NCI-H1436 treated with DMSO at 0.1 percent for 48 hours (cell line): ENCODE results near the gene GNB1.
"Not testable (repeated sequence)": the region's sequence is repeated elsewhere in the genome, so short reads cannot be mapped to it uniquely, and the experiment has no call there.

Experiments
- DNase-seq: peaks from one replicate; lab custom pipeline; 2025; lab: John Stamatoyannopoulos, UW

The GNB1 gene

DNA sequence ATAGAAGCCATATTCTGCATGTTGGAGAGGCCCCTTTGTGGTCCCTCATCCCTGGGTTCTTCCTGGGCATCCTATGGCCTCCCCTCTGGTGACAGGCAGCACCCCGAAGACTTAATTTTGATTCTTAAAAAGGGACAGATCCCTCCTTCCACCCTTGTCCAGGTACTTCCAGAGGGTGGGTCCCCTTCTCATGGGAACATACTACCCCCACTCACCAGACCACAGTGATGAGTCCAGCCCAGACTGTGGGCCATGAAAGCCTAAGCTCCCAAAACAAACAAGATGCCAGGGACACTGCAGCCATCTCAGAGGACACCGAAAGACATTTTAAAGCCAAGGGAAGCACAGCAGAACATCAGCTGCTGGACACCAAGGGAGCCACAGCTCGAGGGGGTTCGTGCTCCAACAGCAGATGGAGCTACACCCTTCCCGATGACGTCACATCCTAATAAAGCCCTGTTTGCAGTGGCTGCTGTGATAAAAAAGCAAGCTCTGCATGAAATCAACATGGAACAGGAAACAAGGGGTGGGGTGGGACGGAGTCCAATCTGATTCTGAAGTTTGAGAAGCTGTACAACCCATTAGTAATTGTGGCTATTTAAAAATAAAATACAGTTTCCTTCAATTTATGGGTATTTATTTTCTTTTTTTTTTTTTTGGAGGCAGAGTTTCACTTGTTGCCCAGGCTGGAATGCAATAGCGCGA lies 32.4 kb downstream of the GNB1 start:
- DNase-seq = no peak

DNA sequence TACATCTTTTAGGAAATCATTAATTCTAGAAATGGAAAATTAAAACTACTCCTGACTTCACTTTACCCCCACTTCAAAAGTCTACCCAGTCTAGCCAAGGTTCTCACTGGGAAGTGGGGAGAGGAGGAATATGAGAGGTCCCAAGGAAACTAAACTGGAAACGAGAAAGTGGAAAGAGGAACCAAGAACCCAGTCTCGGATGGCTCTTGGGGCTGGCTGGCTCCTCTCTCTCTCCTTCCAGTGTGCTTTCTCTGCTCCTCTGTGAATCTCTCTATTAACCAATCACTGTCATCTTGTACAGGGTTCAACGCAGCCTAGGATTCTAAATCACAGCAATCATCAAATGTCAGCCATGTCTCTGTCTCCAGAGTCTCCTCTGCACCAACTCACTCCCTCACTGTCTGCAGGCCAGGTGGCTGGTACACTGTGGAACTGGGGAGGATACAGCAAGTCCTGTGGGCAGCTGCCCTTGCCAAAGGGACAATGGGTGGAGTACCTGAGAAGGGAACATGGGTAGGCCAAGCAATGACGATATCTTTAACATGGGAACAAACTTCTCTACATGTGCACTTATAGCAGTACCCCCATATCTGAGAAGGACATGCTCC lies 33.7 kb downstream of the GNB1 start:
- no peak for DNase-seq

DNA sequence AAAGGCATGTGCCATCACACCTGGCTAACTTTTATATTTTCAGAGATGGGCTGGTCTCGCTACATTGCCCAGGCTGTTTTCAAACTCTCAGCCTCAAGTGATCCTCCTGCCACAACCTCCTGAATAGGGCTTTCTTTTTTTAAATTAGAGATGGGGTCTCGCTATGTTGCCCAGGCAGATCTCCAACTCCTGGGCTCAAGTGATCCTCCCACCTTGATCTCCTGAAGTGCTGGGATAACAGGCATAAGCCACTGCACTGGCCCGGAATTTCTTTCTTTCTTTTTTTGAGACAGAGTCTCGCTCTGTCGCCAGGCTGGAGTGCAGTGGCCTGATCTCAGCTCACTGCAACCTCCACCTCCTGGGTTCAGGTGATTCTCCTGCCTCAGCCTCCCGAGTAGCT lies 34.7 kb downstream of the GNB1 start:
- not testable (repeated sequence) for DNase-seq

DNA sequence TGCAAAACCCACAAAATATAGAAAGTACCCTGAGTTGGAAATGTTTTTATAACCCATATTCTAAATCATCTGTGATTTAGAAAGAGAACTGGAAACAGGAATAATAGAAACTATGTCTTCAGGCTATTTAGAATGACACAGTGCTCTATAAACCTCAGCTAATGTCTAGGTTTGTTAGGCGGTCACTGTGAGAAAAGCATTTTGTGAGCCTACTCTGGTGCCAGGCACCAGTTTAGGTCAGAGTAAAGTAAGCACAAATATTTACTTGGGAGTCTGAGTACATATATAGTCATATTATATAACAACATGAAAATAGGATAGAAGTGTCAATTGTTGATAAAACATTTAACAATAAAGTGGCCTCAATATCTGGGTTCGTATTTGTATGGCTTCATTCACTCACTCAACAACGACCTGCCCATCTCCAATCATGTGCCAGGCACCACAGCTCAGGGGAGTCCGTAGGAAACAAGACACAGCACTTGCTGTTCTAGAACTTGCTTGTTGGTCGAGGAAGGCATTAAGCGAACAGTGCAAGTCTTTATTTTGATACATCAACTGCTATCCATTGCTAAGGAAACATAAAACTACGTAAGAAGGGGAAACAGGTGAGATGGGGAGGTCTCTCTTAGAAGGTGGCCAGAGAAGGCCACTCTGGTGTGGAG lies 37.2 kb downstream of the GNB1 start:
- no peak for DNase-seq

DNA sequence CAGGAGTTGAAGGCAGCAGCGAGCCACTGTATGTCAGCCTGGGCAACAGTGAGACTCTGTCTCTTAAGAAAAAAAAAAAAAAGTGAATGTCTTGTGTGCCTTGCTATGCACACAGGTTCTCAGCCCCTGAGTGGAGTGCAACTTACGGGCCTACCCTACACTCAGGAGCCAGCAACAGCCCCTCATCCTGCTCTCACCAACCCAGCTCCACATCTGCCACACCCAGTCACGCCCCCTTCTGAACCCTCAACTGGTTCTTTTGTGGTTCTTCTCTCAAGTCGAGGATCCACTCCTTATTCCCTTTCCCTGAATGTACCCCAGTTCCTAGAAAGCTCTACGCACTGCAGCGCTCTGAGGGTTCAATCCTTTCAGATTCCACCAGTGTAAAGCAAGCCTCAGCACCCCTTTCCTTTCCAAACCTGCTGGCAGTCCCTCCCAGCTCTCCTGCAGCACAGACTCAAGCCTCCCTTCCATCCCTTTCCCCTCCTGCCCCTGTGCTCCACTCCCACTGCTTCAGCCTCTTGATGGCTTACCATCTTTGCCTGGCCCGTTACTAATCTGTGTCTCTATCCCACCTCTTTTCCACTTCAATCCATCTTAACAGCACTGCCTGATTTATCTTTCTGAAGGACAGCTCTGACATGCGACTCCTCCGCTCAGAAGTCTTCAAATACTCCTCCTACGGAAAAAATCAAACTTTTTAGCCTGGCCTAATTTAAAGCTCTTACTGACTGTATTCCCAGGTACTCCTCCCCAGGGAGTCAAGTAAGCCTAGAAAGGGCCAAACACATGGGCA lies 38.1 kb downstream of the GNB1 start:
- DNase-seq = no peak

DNA sequence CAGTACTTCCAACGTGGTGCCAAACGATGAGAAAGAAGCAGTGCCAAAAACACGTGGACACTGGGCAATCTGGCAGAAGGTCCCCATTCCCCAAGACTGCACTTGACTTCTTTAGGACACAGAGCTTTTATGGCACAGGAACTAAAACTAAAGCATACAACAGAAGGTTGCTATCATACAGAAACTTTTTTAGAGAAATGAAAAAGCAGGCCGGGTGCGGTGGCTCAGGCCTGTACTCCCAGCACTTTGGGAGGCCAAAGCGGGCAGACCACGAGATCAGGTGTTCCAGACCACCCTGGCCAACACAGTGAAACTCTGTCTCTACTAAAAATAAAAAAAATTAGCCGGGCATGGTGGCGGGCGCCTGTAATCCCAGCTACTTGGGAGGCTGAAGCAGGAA lies 43.0 kb downstream of the GNB1 start:
- no peak for DNase-seq

DNA sequence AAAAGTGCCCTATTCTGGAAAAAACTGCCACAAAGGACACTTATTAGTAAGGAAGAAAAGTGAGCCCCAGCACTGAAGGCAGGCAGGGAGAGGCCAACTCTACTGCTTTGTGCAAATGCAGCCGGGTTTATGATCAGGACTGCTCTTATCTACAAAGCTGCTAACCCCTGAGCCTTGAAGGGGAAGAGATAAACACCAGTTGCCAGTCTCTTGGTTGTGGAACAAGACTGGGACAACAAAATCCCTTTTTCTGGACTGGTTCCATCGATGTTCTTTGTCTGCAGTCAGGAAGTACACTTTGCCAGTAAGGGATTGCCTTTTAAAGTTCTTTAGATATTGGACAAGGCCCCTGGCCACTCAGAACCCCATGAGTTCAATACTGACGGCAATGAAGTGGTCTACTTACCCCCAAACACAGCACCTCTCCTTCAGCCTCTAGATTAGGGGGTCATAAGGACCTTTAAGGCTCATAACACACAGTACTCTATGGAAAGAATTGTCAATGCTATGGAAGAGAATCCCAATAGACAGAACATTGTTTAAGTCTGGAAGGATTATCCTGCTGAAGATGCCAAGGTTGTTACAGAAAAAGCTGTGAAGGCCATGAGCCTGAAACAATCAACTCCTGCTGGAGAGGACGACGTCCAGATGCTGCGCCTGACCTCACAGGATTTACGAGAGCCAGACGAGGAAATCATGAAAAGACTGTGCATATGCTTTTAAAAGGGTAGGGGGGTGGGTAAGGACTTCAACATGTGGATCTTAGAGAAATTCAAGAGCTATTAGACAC lies 43.6 kb downstream of the GNB1 start:
- no peak for DNase-seq

DNA sequence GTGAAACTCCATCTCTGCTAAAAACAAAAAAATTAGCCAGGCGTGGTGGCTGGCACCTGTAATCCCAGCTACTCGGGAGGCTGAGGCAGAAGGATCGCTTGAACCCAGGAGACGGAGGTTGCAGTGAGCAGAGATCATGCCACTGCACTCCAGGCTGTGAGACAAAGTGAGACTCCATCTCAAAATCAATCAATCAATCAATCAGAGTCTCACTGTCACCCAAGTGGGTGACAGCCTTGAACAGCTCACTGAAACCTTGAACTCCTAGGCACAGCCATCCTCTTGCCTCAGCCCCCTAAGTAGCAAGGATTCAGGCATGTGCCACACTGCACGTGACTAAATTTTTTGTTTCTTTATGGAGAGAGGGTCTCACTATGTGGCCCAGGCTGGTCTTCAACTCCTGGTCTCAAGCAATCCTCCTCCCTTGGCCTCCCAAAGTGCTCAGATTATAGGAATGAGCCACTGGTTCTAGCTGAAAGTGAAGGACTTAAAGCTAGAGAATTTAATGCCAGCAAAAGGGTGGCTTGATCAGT lies 44.4 kb downstream of the GNB1 start:
- no peak for DNase-seq

DNA sequence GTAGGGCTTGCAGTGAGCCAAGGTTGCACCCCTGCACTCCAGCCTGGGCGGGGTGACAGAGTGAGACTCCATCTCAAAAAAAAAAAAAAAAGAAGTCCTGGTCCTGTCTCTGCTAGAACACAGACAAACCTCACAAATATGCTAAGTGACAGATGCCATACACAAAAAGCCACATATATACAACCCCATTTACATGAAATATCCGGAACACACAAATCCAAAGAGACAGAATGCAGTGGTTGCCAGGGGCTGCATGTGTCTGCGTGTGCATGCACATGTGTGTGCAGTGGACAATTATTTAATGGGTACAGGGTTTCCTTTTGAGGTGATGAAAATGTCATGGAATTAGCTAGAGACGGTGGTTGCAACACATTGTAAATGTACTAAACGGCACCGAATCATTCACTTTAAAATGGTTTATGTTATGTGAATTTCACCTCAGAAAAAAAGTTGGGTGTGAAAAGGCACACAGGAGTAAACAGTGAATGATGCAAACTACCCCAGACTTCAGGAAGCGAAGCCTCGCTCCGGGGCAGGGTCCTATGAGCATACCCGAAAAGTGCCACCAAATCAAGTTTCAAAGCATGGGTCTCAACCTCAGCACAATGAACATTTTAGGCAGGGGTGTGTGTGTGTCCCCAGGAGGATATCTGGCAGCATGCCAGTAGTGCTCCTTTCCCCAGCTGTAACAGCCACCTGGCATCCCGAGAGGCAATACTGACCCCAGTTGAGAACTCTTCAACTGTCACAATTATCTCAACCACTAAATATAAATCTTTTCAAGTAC lies 48.3 kb downstream of the GNB1 start:
- peak; percentile 33 for DNase-seq

DNA sequence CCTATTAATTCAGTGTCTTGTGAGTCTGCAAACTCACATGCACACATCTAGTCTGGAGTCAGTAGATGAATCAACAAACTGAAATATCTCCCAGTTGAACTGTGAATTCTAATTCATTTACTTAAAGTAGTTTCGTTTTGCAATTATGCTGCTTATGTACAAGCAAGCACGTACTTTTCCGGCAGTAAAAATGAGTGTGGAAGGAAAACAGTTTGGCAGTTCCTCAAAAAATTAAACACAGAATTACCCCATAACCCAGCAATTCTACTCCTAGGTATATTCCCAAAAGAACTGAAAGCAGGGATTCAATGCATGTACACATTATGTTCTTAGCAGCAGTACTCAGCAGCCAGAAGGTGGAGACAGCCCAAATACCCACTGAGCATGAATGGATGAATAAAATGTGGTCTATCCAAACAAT lies 49.3 kb downstream of the GNB1 start:
- DNase-seq = no peak

DNA sequence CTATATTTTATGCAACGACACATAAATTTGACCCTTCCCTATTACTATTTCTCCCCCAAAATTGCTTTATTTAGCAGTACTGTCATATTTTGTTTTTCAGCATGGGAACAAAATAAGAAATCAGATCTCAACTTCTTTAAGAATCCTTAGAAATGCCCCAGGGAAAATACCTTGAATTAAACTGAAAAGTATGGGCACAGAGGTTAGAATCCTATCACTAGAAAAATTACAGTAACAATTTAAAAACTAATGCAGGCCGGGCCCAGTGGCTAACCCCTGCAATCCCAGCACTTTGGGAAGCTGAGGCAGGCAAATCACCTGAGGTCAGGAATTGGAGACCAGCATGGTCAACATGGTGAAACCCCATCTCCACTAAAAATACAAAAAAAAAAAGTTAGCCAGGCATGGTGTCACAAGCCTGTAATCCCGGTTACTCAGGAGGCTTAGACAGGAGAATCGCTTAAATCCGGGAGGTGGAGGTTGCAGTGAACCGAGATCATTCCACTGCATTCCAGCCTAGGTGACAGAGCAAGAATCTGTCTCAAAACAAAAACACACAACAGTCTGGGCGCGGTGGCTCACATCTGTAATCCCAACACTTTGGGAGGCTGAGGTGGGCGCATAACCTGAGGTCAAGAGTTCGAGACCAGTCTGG lies 51.4 kb downstream of the GNB1 start:
- DNase-seq = no peak

DNA sequence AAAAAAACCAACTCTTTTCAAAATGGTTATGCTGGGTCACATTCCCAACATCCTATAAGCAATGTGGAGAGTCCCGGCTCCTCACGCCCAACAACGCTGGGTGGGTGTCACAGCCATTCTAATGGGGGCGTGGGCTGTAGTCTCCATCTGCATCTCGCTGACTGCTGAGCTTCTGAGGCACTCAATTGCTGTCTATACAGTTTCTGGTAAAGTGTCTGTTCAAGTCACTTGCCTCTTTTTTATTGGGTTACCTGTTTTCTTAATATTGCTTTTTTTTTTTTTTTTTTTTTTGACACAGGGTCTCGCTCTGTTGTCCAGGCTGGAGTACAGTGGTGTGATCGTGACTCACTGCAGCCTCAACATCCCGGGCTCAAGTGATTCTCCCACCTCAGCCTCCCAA lies 54.8 kb downstream of the GNB1 start:
- DNase-seq = no peak

DNA sequence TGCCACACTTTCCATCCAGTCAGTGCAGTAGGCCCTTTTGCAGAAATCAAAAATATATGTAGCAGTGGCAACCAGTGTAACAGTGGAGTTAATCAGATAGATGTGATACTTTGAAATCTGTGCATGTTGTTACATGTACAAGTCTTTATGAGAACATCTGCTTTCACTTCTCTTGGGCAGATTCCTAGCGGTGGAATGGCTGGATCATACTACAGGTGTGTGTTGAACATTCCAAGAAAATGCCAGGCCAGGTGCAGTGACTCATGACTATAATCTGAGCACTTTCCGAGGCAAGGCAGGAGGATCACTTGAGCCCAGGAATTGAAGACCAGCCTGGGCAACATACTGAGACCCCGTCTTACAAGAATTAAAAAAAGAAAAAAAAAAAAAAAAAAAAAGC lies 55.3 kb downstream of the GNB1 start:
- no peak for DNase-seq

DNA sequence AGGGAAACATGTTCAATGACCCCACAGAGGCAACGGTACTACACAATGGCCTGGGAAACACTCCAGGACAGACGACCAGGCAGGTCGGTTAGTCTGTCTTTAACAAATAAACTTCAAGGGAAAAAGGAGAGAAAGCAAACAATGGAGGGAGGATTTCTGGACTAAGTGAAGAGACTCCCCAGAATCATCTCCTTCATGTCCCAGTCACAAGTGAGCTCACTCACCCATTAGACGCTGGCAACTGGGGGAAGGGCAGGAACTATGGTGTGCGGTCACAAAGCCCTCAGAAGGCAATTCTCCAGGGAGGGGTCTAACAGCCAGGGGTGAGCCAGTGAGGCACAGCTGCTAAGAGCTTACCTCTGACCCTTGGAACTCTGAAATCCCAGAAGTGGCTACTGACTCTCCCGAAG lies 57.0 kb downstream of the GNB1 start:
- DNase-seq = no peak

DNA sequence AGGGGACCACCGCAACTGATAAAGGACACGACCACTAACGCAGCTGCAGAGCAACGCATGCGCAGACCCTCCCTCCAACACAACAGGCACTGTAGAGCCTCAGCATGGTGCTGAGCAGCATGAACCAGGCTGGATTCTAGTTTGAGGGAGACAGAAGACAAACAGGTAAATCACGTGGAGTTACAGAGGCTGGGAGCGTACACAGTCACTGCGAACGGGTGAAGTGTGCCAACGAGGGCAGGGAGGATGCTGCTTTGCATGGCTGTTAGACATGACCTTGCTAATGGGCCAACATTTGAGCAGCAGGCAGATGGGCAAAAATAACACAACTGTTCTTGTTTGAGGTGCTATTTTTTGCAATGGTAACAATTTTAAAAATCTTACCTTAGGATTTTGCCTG lies 57.4 kb downstream of the GNB1 start:
- DNase-seq = no peak

DNA sequence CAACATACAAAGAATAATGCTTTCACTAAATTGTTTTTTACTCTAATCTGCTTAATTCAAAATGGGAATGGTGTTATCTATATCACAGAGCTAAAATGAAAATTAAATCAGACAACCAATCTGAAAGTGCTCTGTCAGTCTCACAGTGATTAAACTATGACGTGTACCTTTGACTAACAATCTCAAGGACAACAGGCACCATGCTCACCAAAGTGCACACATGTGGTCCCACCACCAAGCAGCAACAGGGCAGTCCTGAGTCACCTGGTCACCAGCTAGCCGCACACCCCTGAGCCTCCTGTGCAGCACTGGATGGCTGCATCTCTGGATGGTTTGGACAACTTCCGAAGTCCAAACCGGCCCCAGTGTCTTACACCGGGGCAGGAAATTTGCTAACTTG lies 58.1 kb downstream of the GNB1 start:
- DNase-seq = no peak

DNA sequence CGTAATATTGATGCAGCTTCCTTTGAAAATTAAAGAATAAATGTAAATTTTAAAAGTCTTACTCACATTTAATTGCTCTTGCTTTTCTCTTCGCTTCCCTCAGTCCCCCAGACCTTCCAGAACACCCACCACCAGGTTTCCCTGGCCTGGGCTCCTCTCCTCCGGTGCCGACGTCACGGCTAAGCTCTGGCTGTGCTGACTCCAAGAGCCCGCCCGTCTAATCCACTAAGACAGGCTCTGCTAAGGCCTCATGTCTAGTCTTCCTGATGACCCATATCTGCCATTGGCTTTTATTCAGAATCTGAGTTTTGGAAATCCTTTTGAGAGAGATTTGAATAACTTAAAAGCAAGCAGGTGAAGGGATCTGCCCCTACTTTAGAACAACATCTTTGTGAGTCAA lies 58.7 kb downstream of the GNB1 start:
- DNase-seq = no peak

DNA sequence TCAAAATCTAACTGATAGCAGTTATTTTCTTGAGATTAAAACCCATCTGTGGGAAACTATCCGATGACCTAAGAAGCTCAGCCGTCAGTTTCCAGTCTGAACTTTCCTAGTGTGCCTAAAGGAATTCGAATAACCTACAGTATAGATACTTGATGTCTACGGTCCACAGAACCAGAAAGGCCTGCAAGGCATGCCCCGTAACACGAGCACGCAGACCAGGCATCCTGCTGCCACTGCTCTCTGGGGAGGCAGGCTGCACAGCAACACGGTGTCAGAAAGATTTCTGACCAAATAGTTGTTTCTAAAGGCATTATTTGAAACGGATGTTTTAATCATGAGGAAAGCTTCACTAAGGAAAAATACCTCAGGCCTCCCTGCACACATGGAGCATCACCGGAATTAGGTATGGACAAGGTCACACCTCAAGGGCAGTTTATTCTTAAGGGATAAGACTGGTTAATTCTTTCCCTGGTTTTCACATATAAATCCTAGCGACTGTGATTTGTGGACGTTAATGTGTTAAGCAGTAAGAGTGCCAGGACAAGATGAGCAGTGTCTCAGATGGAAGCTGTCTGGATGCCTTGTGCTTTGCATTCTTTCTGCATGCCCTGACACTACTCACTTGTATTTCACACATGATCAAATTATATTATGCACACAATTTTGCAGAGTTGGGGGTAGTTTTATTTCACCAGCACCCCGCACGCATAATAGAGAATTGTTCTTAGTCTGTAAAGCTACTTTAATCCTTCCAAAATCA lies 63.6 kb downstream of the GNB1 start:
- no peak for DNase-seq

DNA sequence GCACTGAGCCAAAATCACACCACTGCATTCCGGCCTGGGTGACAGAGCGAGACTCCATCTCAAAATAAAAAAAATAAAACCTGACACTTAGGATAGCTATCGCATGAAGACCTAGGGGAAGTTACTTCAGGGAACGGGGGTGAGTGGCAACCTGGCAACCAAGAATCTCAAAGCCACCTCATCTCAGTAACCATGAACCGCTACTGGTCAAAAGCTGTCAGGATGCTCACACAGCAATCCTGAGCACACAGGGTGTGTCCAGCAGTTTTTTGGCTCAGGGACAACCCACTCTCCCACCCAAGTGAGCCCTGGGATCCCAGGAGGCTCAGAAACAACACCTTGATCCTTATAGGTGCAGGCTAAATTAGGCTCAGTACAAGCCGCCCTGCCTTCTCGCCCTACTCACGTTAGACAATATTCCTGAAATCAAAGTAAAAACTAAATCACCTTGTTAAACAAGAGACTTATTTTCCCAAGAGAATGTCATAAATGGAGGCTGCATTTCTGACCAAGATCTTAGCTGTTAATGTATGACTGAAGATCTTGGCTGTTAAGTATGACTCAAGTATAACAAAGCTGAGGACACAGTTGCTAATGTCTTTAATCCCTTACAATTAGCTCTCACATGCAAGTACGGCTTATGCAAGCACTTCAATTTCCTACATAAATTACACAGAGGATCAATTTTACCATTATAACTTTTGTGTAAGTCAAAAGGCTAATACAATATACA lies 64.4 kb downstream of the GNB1 start:
- DNase-seq = peak; percentile 17
